ENCODE results near the gene CAMK1D.
A peak's percentile ranks its signal among the peaks of the same experiment; 100 is the strongest.

The CAMK1D gene

GRCh38 chr10:12782537-12782936 is 433.2 kb downstream of the CAMK1D start:
- peak; percentile 8 for DNase-seq (ENCODE audit: low spot score)
- FAIRE-seq, result no peak

GRCh38 chr10:12783293-12783692 is 433.9 kb downstream of the CAMK1D start:
- DNase-seq (ENCODE audit: low spot score) (no peak), FAIRE-seq (no peak)

GRCh38 chr10:12784646-12785045 is 435.3 kb downstream of the CAMK1D start:
- DNase-seq (ENCODE audit: low spot score) (no peak), FAIRE-seq (no peak)

- no peak for FAIRE-seq
These were observed 436.1 kb downstream of the CAMK1D start for GRCh38 chr10:12785415-12785831.

GRCh38 chr10:12787297-12787696 is 437.9 kb downstream of the CAMK1D start:
- FAIRE-seq (no peak), DNase-seq (ENCODE audit: low spot score) (no peak)

More at GRCh38 chr10:12785415-12785831, 436.1 kb downstream of the CAMK1D start:
- DNase-seq (ENCODE audit: low spot score), result no peak

- FAIRE-seq (no peak), DNase-seq (ENCODE audit: low spot score) (no peak)
These were observed 438.9 kb downstream of the CAMK1D start for GRCh38 chr10:12788277-12788676.

GRCh38 chr10:12790270-12790669 is 440.9 kb downstream of the CAMK1D start:
- FAIRE-seq (no peak), DNase-seq (ENCODE audit: low spot score) (no peak)

GRCh38 chr10:12791728-12792127 is 442.4 kb downstream of the CAMK1D start:
- FAIRE-seq (no peak), DNase-seq (ENCODE audit: low spot score) (no peak)

- no peak for DNase-seq (ENCODE audit: low spot score)
- FAIRE-seq, result no peak
These were observed 443.7 kb downstream of the CAMK1D start for GRCh38 chr10:12792889-12793556.

GRCh38 chr10:12795315-12796110 is 446.2 kb downstream of the CAMK1D start:
- FAIRE-seq (no peak), DNase-seq (ENCODE audit: low spot score) (no peak)

- DNase-seq (ENCODE audit: low spot score), result no peak
- FAIRE-seq, result no peak
These were observed 447.2 kb downstream of the CAMK1D start for GRCh38 chr10:12796401-12797160.

- FAIRE-seq (no peak), DNase-seq (ENCODE audit: low spot score) (no peak)
These were observed 448.3 kb downstream of the CAMK1D start for GRCh38 chr10:12797471-12798262.

GRCh38 chr10:12799144-12799543 is 449.8 kb downstream of the CAMK1D start:
- no peak for DNase-seq (ENCODE audit: low spot score)
- no peak for FAIRE-seq

GRCh38 chr10:12799714-12800113 is 450.4 kb downstream of the CAMK1D start:
- DNase-seq (ENCODE audit: low spot score) (no peak), FAIRE-seq (no peak)

- FAIRE-seq, result no peak
- DNase-seq (ENCODE audit: low spot score), result no peak
These were observed 451.0 kb downstream of the CAMK1D start for GRCh38 chr10:12800302-12800701.

- FAIRE-seq, result no peak
- DNase-seq (ENCODE audit: low spot score), result no peak
These were observed 452.1 kb downstream of the CAMK1D start for GRCh38 chr10:12801214-12802087.

- DNase-seq (ENCODE audit: low spot score) (no peak), FAIRE-seq (no peak)
These were observed 454.4 kb downstream of the CAMK1D start for GRCh38 chr10:12803776-12804175.

- DNase-seq (ENCODE audit: low spot score) (no peak), FAIRE-seq (no peak)
These were observed 457.1 kb downstream of the CAMK1D start for GRCh38 chr10:12806228-12807095.

GRCh38 chr10:12807096-12807755 is 457.9 kb downstream of the CAMK1D start:
- DNase-seq (ENCODE audit: low spot score) (no peak), FAIRE-seq (no peak)
